GM19240 (cell line): ENCODE results near the gene MYB.
A peak's percentile ranks its signal among the peaks of the same experiment; 100 is the strongest.
"Not testable (repeated sequence)": the region's sequence is repeated elsewhere in the genome, so short reads cannot be mapped to it uniquely, and the experiment has no call there.

Source experiments
- DNase-seq: peaks from one replicate; pipeline ENCODE4 v3.0.0; 2011; ENCODE audit warnings: low spot score; ENCODE audit not compliant: insufficient read length

The MYB gene

DNA sequence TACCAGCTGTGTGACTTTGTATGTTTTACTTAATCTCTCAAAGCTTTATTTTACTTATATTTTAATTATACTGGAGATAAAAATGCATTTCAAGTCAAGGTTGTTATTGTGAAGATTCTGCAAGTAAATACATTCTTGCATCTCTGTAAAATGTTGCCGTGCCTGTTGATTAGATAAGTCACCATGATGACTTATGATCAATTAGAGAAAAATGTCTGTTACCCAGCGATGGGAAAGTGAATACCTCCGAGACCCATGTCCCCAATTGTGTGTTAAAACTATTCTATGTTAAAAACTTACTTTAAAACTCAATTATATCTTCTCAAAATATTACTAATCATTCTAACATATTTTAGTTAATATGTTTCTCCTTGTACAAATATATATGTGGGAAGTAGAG is 39.9 kb downstream of the MYB start:
- no peak for DNase-seq

- DNase-seq, result no peak
Observed at GRCh38 chr6:135221505-135221904, 40.4 kb downstream of the MYB start.

GRCh38 chr6:135222623-135223022 is 41.5 kb downstream of the MYB start:
- DNase-seq, result no peak

- no peak for DNase-seq
Observed at GRCh38 chr6:135224037-135224647, 43.0 kb downstream of the MYB start.

- no peak for DNase-seq
Observed at GRCh38 chr6:135225911-135226310, 44.8 kb downstream of the MYB start.

- DNase-seq, result peak; percentile 23
Observed at GRCh38 chr6:135226537-135226936, 45.4 kb downstream of the MYB start.

DNA sequence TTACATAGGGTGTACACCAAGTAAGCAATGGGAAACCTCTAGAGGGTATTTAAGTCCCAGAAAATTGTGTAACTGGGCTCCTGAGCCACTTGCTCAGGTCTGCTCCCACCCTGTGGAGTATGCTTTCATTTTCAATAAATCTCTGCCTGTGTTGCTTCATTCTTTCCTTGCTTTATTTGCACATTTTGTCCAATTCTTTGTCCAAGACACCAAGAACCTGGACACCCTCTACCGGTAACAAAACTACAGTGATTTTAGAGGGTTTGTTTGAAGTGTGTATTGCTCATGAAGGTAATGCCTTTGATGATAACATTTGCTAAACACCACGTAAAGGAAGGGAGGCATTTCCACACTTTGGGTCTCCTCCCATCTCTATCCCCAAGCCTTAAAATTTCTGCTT is 46.2 kb downstream of the MYB start:
- DNase-seq, result no peak

GRCh38 chr6:135227758-135228157 is 46.6 kb downstream of the MYB start:
- no peak for DNase-seq

- DNase-seq, result no peak
Observed at GRCh38 chr6:135228486-135228885, 47.4 kb downstream of the MYB start.

DNA sequence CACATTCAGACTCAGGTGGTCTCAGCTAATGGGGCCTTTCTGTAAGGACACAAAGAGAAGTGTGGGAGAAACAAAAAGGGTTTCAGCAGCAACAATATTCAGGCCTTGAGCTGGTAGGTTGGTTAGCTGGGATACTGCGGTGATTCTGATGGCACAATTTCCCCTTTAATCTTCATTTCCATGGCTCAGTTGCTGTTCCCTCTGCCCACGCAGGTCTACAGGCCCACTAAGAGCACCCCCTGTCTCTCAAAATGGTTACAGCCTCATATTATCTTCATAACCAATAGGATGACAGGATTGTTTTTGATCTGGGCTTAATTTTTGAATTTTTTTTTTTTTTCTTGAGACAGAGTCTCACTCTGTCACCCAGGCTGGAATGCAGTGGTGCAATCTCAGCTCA is 48.9 kb downstream of the MYB start:
- DNase-seq, result no peak

DNA sequence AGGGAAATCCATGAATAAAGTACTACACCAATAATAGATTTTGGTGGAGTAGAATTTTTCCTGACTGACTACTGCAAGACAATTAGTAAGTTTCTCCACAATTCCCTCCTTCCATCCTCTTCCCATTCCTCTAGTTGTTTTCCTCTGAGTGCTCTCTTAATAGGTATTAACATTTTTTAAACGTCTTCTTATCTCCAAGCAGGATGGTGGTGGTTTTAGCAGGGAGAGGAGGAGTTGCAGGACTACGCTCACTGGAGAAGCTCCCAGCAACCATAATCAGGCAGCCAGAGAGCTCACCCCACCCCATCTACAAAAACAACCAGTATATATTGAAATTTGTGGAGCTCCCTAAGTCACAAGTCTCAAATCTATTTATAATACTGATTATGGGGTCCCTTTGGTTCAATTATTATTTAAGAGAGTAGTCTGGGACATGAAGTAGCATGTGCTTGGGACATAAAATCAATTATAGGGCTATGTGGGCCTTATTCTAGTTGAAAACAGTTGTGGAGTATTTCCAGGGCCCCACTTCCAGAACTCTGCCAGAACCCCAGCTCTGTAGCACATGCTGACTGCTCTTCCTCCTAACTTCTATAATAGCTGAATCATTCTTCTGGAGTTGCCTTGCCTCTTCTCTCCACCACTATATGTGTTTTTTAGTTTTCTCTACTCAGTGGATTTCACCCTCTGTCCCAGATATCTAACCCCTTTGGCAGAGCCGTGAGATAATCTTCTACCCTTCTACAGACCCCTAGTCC is 49.8 kb downstream of the MYB start:
- no peak for DNase-seq

DNA sequence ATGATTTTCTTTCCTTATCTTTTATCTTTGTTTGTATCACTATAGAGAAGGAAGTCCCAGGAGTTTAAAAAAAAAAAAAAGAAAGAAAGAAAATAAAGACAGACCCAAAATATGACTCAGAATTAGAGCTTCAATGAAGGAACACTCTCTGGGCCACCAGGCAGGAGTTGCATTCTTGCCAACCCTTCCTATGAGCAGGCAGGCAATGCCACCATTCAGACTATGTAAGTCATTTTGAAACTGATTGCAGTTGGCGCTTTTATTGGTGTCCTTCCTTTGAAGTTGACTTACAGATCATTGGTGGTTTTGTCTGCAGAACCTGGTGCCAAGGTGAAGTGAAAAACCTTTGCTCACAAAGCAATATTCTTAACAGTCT is 50.3 kb downstream of the MYB start:
- DNase-seq, result no peak

DNA sequence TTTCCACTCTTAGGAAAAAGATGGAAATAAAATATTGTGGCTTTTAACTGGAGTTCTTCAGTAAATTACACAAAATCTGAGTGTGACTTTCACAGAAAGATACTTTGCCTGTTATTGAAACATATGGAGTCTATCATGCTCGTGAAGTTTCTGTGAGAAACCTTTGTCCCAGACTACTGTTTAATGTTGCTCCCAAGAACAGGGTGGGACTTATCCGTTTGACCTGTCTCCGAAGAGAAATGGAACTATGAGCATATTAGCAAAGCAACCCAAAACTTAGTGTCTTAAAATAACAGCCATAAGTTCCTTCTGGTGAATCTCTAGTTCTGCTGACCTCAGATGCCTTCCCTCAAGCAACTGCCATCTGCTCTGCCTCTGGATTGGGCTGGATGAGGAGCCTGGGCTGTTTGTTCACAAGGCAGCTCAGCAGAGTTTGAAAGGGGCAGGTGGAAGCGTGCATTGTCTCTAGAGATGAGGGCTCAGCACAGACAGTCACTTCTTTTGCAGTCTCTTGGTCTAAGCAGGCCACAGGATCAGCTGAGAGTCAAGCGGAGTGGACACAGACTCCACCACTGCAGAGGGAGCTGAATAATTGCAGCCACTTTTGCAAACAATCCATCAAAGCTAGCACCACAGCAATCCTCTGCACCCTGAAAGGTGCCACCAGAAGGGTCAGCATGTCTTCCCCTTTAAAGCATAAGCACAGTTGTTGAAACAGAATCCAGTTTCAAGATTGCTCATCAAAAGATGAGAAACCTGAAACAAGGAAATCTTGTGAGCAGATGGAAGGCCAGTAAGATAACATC is 52.8 kb downstream of the MYB start:
- DNase-seq, result no peak

GRCh38 chr6:135234492-135234780 is 53.3 kb downstream of the MYB start:
- no peak for DNase-seq

- no peak for DNase-seq
Observed at GRCh38 chr6:135235716-135236115, 54.6 kb downstream of the MYB start.

GRCh38 chr6:135236319-135236718 is 55.2 kb downstream of the MYB start:
- DNase-seq, result no peak

GRCh38 chr6:135236732-135237131 is 55.6 kb downstream of the MYB start:
- no peak for DNase-seq

GRCh38 chr6:135240711-135241110 is 59.6 kb downstream of the MYB start:
- no peak for DNase-seq

DNA sequence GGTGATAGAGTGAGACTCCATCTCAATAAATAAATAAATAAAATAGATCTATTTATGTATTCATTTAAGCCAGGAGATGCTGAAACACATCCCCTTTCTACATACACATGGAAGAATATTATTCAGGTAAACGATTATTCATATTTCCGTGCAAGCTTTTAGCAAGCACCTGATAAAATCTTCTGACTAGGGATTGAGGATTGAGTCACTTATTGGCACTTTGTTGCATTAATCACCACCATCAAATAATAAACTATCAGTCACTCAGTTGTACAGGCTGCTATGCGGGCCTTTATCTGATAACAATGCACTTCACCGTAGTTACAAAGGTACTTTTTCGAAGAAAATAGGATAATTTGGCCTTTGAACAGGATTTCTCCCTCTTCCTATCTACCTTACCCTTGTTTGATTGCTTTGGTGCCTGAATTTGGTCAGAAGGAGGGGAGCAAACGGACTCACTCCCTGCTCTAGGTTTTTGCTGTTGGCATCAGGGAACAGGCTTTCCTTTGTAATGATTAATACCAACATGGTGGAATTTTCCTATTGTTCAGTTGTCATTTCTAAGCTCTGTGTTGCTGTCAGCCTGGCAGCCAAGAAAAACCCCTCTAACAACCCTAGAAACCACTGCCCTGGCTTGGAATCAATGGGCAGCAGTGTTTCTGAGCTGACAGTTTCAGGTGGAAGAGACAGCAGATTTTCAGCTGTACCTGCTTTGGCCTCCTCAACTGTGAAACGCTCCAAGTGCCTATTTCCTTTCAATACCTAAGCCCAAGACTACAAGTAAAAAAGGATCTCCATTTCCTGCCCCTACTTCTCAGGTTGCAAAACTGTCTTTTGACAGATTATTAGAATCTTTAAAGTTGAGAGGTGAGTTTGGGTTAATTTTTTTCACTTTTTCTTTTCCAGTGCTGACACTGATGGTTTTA is 63.0 kb downstream of the MYB start:
- no peak for DNase-seq

- DNase-seq, result no peak
Observed at GRCh38 chr6:135244805-135245204, 63.7 kb downstream of the MYB start.

DNA sequence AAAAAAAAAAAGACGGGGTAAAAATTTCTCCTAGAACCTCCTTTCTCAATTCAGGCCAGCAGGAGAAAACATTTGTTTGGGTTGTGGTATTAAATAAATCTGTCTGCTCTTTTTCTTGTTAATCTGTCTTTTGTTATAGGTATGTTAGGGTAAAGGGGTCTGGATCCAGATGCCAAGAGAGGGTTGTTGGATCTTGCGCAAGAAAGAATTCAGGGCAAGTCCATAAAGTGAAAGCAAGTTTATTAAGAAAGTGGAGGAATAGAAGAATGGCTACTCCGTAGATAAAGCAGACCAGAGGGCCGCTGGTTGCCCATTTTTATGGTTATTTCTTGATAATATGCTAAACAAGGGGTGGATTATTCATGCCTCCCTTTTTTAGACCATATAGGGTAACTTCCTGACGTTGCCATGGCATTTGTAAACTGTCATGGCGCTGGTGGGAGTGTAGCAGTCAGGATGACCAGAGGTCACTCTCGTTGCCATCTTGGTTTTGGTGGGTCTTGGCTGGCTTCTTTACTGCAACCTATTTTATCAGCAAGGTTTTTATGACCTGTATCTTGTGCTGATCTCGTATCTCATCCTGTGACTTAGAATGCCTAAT is 65.4 kb downstream of the MYB start:
- DNase-seq, result not testable (repeated sequence)
